GM12872 (cell line): ENCODE measurements around the gene ANGPT4.

ENCODE experiments used
- CTCF ChIP-seq: IDR thresholded peaks from 3 replicates; pipeline ENCODE4 v1.5.1; 2011; ENCODE audit warnings: low read depth, mild to moderate bottlenecking, low read length, moderate library complexity; ENCODE audit not compliant: insufficient read depth

Gene ANGPT4

GRCh38 chr20:940926-941325 is 24.8 kb upstream of the ANGPT4 start:
- no peak for TF ChIP-seq CTCF

- TF ChIP-seq CTCF, result no peak
Observed at GRCh38 chr20:939606-940005, 23.5 kb upstream of the ANGPT4 start.

DNA sequence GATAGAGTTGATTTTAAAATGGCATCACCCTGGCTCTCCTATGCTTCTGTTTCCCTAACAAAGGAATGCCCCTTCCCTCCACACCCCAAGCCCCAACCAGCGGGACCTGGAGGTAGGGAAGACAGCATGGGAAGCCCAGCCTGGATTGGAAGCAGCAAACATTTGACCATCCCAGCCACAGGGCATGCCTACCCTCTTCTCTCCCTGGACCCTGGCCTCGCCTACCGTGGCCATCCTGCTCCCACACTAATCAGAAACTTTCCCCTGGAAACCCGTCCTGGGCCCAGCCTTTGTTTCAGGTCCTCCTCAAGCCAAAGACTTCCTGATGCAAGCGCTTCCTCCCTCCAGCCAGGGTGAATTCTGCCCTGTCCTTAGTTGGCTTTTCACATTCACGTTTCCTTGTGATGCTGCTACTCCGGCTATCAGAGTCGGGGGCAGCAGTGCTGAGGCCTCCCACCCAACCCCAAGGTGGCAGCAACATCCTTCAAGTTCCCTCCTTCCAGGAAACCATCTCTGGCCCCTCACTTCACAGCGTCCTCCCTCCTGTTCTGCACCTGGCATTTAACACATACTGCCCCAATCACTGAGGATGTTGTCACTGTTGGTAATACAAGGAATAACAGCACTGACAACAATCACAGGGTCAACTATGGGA is 18.2 kb upstream of the ANGPT4 start:
- TF ChIP-seq CTCF, result no peak

GRCh38 chr20:933029-933428 is 16.9 kb upstream of the ANGPT4 start:
- TF ChIP-seq CTCF, result no peak

DNA sequence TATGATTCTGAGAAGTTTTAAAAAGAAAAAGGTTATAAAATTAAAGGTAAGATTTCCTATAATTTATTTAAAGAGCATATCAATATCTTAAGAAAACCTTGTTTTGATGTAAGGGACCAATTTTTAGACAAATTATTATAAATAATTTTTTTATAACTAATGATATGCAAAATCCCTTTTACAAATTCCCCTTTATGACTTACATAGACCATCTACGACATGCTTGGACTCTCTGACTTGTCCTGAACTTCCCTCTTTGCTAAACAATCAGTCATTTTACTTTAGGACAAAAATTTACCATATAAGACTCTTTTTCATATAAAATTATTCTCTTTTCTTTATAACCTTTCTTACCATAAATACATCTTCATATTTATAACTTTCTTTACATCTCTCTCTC is 15.3 kb upstream of the ANGPT4 start:
- TF ChIP-seq CTCF, result no peak

DNA sequence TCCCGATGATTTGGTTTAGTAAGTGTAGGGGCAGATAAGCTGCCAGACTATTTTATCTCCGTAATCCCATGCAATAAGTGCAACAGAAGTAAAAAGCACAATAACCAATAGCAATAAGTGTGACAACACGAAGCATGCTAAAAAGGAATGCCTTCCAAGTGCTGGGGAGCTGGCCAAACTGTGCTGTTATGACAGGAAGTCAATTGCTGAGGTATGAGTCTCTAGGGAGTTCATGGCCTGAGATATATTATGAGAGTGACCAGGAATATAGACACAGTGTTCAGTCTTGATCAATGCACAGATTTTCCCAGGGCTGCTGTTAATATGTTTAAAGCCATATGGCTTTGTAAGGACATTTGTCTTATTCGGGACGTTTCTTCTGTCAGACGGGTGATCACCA is 10.5 kb upstream of the ANGPT4 start:
- no peak for TF ChIP-seq CTCF

- no peak for TF ChIP-seq CTCF
Observed at GRCh38 chr20:925516-925915, 9.4 kb upstream of the ANGPT4 start.
